Mucosa of stomach (tissue), 1 donor: ENCODE data around the gene AATK.

Experiments
- H3K27me3 ChIP-seq: one replicate; pipeline ENCODE4 v1.7.0; 2013; ENCODE audit warnings: mild to moderate bottlenecking, low read length; ENCODE audit not compliant: control insufficient read depth, insufficient read depth
- H3K36me3 ChIP-seq: one replicate; pipeline ENCODE4 v1.7.0; 2013; ENCODE audit warnings: low read length; ENCODE audit not compliant: control insufficient read depth, insufficient read depth
- H3K4me1 ChIP-seq: one replicate; pipeline ENCODE4 v1.7.0; 2013; ENCODE audit warnings: mild to moderate bottlenecking, low read length; ENCODE audit not compliant: control insufficient read depth, insufficient read depth
- H3K4me3 ChIP-seq: one replicate; pipeline ENCODE4 v1.7.0; 2013; ENCODE audit warnings: low read length
- H3K9ac ChIP-seq: one replicate; pipeline ENCODE4 v1.7.0; 2013; ENCODE audit warnings: mild to moderate bottlenecking, low read length, moderate library complexity
- H3K9me3 ChIP-seq: one replicate; pipeline ENCODE4 v1.7.0; 2013; ENCODE audit warnings: mild to moderate bottlenecking, low read length, moderate library complexity; ENCODE audit not compliant: control insufficient read depth
- donor health status: Pancreatic carcinoma.

Gene AATK

GRCh38 chr17:81166033-81166492, at the start of gene AATK:
AATK (minus strand) TSS chr17:81166221; CDS start chr17:81165992, 229 bp downstream.
- Histone ChIP-seq H3K36me3 (no peaks in the 10 kb centered on the region), H3K4me3 (no peak within 1 kb of the TSS), H3K27me3 (peaks cover 30% of the 10 kb centered on the region), H3K9ac (no peak within 1 kb of the TSS), H3K9me3 (no peaks in the 10 kb centered on the region), H3K4me1 (peaks cover 5% of the 10 kb centered on the region)

- Histone ChIP-seq H3K9me3 (no peaks in the 10 kb centered on the region), H3K9ac (no peak overlapping the region), H3K36me3 (no peaks in the 10 kb centered on the region), H3K27me3 (no peaks in the 10 kb centered on the region), H3K4me3 (no peak overlapping the region), H3K4me1 (no peaks in the 10 kb centered on the region)
These were observed 48.0 kb upstream of the AATK start for GRCh38 chr17:81213978-81214377.

- no peaks in the 10 kb centered on the region for H3K9me3 ChIP-seq
- no peak overlapping the region for H3K4me3 ChIP-seq
- H3K27me3 ChIP-seq = no peaks in the 10 kb centered on the region
- H3K4me1 ChIP-seq = no peaks in the 10 kb centered on the region
- no peak overlapping the region for H3K9ac ChIP-seq
- H3K36me3 ChIP-seq = no peaks in the 10 kb centered on the region
These were observed 46.3 kb upstream of the AATK start for GRCh38 chr17:81212365-81212764.

GRCh38 chr17:81210868-81211267, 44.8 kb upstream of the AATK start:
- H3K4me1 ChIP-seq = no peaks in the 10 kb centered on the region
- no peak overlapping the region for H3K9ac ChIP-seq
- no peaks in the 10 kb centered on the region for H3K9me3 ChIP-seq
- H3K36me3 ChIP-seq = no peaks in the 10 kb centered on the region
- H3K4me3 ChIP-seq = no peak overlapping the region
- no peaks in the 10 kb centered on the region for H3K27me3 ChIP-seq

- H3K9me3 ChIP-seq = no peaks in the 10 kb centered on the region
- no peaks in the 10 kb centered on the region for H3K27me3 ChIP-seq
- no peaks in the 10 kb centered on the region for H3K4me1 ChIP-seq
- H3K36me3 ChIP-seq = no peaks in the 10 kb centered on the region
- no peak overlapping the region for H3K9ac ChIP-seq
- H3K4me3 ChIP-seq = no peak overlapping the region
These were observed 44.4 kb upstream of the AATK start for GRCh38 chr17:81210466-81210865.

- Histone ChIP-seq H3K4me3 (no peak overlapping the region), H3K4me1 (no peaks in the 10 kb centered on the region), H3K9ac (no peak overlapping the region), H3K9me3 (no peaks in the 10 kb centered on the region), H3K36me3 (no peaks in the 10 kb centered on the region), H3K27me3 (no peaks in the 10 kb centered on the region)
These were observed 43.1 kb upstream of the AATK start for GRCh38 chr17:81209141-81209540.

- Histone ChIP-seq H3K27me3 (no peaks in the 10 kb centered on the region), H3K36me3 (no peaks in the 10 kb centered on the region), H3K4me1 (no peaks in the 10 kb centered on the region), H3K9ac (no peak overlapping the region), H3K9me3 (no peaks in the 10 kb centered on the region), H3K4me3 (no peak overlapping the region)
These were observed 42.6 kb upstream of the AATK start for GRCh38 chr17:81208651-81209050.

- no peaks in the 10 kb centered on the region for H3K9me3 ChIP-seq
- H3K36me3 ChIP-seq = no peaks in the 10 kb centered on the region
- no peaks in the 10 kb centered on the region for H3K4me1 ChIP-seq
- H3K9ac ChIP-seq = no peak overlapping the region
- no peaks in the 10 kb centered on the region for H3K27me3 ChIP-seq
- H3K4me3 ChIP-seq = no peak overlapping the region
These were observed 41.9 kb upstream of the AATK start for GRCh38 chr17:81207610-81208581.

GRCh38 chr17:81206657-81207056, 40.6 kb upstream of the AATK start:
- no peaks in the 10 kb centered on the region for H3K4me1 ChIP-seq
- no peak overlapping the region for H3K9ac ChIP-seq
- H3K4me3 ChIP-seq = no peak overlapping the region
- H3K9me3 ChIP-seq = no peaks in the 10 kb centered on the region
- H3K27me3 ChIP-seq = no peaks in the 10 kb centered on the region
- no peaks in the 10 kb centered on the region for H3K36me3 ChIP-seq

- no peak overlapping the region for H3K4me3 ChIP-seq
- no peak overlapping the region for H3K9ac ChIP-seq
- H3K36me3 ChIP-seq = no peaks in the 10 kb centered on the region
- no peaks in the 10 kb centered on the region for H3K9me3 ChIP-seq
- H3K27me3 ChIP-seq = no peaks in the 10 kb centered on the region
- H3K4me1 ChIP-seq = peaks cover 1% of the 10 kb centered on the region
These were observed 40.1 kb upstream of the AATK start for GRCh38 chr17:81206166-81206565.

- Histone ChIP-seq H3K9ac (no peak overlapping the region), H3K4me3 (no peak overlapping the region), H3K4me1 (peaks cover 9% of the 10 kb centered on the region), H3K27me3 (no peaks in the 10 kb centered on the region), H3K36me3 (no peaks in the 10 kb centered on the region), H3K9me3 (no peaks in the 10 kb centered on the region)
These were observed 38.6 kb upstream of the AATK start for GRCh38 chr17:81204578-81204977.

- Histone ChIP-seq H3K4me1 (peaks cover 9% of the 10 kb centered on the region), H3K36me3 (no peaks in the 10 kb centered on the region), H3K4me3 (no peak overlapping the region), H3K9me3 (no peaks in the 10 kb centered on the region), H3K27me3 (no peaks in the 10 kb centered on the region), H3K9ac (no peak overlapping the region)
These were observed 37.1 kb upstream of the AATK start for GRCh38 chr17:81203136-81203535.
